GM21515 (cell line): Measurements from ENCODE around the gene HMGB2.

Experiments
- ATAC-seq: cut with Tn5 transposase; IDR thresholded peaks from one replicate; pipeline ENCODE4 v1.9.1; 2021; ENCODE audit not compliant: unreplicated experiment

Gene HMGB2

DNA sequence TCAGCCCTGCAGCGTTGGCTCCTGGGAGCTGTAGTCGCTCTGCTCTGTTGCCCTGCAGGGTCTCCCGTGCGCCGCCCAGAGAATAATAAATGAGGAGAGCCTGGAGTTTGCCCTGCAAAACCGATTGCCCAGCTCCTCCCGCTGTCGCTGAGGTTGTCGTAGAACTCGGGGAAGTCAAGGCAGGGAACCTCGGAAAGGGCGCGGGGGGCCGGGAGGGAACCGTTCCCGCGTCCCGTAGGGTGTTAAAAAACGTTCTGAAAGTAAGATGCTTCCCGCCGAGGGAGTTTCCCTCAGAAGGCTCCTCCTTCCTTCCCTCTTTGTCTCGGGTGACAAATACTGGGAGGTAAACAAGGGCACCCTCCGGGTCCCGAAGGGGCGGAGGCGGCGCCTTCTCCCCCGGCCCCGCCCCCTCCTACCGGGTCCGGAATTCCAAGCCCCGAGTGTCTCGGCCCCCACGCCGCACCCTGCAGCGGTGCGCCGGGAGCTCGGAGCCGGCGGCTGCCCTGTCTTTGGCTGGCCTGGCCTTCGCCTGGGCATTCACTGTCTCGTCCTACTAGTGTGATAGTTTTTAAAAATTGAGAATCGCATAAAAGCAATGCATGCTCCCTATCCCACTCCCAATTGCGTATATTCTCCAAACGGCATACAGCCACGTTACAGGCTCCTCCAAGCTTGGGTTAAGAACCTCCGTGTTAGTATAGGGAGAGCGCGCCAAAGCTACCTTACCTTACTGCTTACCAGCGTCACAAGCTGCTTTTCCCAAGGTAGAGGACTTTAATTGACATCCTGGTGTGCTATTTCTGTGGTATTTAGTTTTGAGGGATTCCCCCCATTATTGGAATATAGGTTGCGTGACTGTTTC, 964 bp upstream of the HMGB2 start:
- peak; percentile 31 for ATAC-seq

DNA sequence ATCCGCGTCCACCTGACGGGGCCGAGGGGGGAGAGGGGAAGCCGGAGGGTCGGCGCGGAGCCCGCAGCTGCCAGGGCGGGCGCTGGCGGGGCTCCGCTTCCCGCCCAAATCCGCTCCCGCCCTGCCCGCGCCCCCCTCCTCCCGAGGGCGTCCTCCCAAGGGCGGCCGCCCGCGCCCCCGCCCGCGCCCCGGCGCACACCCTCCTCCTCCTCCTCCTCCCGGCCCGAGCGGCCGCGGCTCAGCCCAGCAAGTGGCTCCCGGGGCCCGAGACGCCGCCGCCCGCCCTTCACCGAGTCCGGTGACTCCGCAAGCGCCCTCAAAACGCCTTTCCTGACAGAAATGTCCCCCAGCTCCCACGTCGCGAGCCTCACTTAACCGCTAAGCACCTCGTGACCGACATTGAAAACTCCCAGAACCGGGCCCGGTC, 487 bp downstream of the HMGB2 start:
- ATAC-seq: no peak

DNA sequence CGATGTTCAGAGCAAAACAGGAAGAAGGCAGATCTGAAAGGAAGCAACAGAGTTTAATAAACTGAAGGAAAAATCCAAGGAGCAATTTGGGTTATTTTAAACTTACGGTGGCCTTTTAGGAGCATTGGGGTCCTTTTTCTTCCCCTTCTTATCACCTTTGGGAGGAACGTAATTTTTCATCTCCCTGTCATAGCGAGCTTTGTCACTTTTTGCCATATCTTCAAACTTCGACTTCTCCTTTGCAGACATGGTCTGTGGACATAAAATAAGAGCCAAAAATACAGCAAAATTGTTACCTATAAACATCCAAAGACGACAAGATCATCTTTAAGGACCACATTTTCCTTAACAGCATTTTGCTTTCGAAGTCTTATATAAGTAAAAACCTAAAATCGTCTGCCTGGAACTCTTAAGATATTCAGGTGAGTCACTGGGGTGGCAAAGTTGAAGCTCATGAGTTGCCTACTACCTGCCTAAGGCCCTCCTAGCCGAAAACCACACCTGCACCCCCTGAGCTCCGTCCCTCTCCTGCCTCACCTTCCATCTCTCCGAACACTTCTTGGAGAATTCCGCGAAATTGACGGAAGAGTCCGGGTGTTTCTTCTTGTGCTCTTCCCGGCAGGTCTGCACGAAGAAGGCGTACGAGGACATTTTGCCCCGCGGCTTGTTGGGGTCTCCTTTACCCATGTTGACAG, 1.0 kb downstream of the HMGB2 start:
- no peak for ATAC-seq

DNA sequence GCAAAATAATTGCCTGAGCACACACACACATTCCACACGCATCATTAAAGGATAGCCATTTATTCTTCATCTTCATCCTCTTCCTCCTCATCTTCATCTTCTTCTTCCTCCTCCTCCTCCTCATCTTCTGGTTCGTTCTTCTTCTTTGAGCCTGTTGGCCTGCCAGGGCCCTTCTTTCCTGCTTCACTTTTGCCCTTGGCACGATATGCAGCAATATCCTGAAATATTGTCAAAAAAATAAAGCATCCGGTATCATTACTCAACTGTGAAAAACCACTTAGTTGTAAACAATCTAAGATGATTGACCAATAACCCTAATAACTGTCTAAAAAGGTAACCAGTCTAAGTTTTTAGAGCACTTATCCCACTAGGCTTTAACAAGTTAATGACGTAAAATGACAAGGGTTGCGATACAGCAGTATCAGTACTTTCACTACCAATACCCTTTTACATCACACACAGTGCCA, 2.1 kb downstream of the HMGB2 start:
- ATAC-seq: no peak

DNA sequence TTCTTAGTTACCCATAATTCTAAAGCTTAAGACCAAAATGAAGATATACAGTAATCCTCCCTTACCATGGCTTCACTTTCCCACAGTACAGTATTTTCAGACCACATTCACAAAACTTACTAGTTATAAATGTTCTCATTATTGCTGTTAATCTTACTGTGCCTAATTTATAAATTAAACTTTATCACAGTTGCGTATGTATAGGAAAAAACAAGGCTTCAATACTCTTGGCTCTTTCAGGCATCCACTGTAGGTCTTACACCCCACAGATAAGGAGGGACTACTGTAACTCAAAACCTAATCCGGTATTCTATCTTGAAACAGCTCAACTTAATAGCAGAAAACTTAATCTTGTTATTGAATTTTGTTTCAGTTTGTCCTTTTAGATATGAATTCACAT, 3.6 kb downstream of the HMGB2 start:
- ATAC-seq: no peak

DNA sequence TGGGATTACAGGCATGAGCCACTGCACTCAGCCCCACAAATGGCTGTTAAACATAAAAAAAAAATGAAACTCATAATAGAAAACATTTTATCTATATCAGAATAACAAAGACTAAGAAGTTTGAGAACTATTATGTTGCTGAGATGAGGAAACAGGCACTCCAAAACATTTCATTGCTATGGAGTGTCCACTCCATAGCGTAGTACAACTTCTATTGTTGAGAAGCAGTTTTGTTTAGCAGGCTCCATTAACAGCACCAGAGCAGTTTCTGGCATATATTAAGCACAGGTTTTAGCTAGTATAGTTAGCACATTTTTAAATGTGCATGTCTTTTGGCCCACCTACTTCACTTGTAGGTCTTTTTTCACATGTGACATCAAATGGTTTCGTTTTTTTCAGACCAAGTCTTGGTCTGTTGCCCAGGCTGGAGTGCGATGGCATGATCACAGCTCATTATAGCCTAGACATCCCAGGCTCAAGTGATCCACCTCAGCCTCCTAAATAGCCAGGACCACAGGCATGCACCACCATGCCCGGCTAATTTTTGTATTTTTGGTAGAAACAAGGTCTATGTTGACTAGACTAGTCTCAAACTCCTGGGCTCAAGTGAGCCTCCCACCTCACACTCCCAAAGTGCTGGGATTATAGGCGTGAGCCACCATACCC, 5.8 kb downstream of the HMGB2 start:
- no peak for ATAC-seq

DNA sequence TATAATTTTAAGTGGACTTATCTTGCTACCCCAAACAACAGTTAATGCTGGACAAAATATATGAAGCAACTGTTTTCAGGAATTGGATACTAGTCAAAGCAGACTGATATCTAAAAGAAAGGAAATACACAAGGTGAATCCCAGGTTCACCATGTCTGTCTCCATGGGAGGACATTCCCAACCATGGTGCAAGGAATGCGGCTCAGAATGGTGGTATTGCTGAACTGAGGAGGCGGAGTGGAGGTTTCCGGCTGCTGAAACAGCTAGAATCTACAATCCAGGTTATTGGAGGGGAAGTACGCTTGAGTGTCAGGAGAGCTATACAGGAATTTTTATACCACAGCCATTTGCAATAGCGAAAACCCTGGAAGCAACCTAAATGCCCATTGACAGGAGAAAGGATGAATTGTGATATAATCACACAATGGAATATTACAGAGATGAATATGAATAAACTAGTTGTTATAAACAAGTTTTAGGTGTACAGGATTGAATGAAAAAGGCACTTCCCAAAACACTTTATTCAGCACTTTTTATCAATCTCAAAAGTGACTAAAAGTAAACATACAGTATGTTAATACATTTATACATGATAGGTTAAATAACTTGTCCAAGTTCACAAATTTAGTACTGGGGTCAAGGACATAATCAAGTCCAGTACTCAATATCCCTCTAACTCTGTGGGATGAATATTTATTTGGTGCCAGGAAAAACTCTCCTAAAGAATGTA, 9.0 kb downstream of the HMGB2 start:
- ATAC-seq: no peak

DNA sequence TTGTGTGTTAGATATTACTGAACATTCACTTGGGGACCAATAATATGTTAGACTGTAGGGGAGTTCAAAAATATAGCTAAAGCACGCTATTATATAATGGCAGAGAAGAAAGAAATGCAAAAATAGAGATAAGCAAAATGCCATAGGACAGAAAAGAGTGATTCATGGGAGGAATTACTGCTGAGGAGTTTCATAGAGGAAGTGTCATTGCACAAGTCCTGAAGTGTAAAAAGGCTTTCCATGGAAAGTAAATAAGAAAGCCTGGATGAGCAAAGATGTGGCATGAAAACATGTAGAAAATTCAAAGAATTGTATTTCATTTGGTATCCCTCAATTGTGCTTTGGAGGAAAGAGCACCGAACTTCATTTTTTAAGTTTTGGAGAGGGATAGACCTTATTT, 14.5 kb downstream of the HMGB2 start:
- ATAC-seq: no peak

DNA sequence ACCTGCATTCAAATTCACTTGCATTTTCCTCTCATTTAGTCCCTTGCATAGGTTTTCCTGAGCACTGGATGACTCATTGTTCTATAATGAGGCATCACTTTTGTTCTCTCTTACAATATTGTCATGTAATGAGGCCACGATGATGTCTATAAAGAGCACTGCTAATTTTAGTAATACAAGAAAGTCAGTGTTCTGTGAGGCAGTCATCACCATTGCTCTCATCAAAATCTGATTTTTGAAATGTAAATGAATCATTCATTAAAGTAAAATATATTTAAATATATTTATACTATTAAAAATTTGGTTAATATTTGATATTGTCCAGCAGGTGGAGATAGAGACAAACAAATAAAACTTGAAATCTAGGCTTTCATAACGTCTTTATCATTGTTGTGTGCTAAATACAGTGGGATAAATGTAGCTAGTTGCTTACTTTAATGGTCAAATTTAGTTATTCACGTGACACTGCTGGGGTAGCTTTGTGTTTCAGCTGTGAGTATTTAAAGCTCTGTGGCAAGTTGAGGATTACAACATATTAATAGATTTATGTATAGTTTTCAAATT, 15.4 kb downstream of the HMGB2 start:
- peak; percentile 48 for ATAC-seq

DNA sequence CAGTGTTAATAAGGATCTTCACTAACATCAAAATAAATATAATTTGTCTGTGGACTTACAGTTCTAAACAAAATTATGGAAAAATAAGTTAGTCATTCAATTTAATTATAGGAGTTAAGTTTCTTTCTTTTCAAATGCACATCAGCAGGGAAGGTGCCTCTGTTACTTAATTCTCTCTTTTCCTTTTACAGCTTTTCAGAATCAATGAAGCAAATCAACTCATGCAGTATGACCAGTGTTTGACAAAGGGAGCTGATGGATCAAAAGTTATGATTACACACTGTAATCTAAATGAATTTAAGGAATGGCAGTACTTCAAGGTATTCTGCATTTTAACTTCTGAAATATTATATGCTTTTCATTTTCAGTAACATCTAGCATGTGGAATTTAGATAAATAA, 15.9 kb downstream of the HMGB2 start:
- no peak for ATAC-seq

DNA sequence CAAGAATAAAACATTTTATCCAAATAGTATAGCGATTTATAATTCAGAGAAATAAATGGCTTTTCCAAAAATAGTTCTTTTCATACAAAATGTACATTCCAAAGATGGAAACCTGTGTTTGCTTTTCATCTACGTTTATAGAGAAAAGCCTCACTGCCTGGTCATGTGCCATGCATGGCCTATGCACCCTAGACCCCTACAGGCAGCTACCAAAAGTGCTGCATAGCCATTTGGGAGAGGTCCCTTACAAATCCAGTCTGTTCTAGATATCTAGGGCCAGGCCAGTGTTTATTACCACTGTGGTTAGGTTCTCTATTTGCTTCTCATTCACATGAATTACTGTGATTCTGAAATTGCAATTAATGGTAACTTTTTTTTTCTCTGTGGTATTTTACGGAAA, 17.2 kb downstream of the HMGB2 start:
- ATAC-seq: no peak

DNA sequence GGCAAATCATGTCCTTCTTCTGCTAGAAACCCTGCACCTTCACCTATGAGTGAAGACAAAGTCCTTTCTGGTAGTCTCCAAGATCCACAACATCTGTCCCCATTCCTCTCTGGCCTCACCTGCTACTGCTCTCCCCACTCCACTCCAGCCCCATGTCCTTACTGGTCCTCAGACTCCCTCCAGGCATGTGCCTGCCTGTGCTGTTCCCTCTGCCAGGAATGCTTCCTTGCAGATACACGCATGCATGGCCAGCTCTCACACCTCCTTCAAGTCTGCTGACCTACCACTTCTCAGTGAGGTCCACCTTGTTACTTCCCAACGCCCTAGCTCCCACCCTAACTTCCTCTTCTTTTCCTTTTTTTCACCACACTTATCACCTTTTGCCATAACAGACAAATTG, 18.1 kb downstream of the HMGB2 start:
- no peak for ATAC-seq

DNA sequence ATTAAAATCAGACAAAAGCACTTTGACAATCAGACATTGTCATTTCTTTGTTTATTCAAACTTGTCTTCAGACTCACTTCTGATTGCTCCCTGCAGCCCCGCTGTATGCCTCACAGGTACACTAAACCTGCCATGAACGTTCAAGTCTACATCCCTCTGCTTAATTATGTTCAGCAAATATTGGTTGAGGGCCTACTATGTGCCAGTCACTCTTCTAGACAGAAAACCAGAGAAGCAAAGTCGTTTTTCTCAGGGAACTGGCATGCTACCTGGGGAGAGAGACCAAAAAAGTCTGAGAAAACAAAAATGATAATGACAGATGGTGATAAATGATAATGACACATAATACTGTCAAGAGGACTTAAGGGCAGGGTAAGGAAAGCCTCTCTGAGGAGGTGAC, 19.4 kb downstream of the HMGB2 start:
- no peak for ATAC-seq

DNA sequence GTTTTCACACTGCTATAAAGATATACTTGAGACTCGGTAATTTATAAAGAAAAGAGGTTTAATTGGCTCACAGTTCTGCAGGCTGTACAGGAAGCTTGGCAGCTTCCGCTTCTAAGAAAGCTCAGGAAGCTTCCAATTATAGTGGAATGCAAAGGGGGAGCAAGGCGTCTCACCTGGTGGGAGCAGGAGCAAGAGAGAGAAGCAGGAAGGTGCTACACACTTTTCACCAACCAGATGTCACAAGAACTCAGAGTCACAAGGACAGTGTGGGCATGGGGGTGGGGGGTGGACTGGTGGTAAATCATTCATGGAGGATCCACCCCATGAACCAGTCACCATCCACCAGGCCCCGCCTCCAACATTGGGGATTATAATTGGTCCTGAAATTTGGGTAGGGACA, 22.8 kb downstream of the HMGB2 start:
- ATAC-seq: no peak

DNA sequence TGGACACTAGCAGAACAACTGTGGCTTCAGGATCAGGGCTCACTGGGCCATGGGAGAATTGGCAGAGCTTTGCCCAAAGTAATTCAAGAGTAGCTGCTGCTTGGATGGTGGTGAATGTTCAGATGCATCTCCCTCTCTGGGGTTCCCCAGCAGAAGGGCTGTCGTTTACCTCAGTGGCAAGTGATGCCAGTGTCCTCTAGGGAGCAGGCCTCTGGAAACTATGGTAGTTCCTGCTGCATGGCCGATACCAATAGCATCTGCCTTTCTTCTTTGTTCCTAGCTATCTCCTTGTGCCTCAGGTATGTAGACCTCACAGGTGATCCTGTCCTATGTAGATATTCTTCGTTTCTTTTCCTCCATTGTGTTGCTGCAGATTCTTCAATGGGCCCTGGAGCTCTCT, 26.4 kb downstream of the HMGB2 start:
- no peak for ATAC-seq

DNA sequence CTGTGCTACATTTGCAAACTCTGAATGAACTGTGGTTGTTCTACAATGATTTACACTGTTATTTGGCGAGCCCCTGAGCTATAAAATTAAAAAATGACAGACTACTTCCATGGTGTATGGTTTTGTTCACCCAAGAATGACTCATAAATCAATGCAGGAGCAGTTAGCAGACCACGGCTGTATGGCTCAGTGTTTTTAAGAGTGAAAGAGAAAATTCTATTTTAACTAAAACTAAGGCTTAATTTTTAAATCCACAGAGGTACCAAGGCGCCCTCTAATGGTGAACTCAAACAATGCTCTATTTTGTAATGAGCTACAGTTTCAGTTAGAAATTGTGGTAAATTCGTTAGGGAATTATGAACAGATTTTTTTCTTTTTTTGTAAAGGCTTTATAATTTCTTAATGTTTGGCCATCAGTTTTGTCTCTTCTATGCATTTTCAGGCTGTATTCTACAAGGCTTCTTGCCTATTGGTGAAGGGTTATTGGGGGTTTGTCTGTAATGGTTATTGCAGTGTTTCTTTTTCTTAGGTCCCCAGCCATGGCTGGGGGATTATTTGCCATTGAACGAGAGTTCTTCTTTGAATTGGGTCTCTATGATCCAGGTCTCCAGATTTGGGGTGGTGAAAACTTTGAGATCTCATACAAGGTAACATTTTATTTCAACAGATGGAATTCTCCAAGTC, 32.5 kb downstream of the HMGB2 start:
- no peak for ATAC-seq

DNA sequence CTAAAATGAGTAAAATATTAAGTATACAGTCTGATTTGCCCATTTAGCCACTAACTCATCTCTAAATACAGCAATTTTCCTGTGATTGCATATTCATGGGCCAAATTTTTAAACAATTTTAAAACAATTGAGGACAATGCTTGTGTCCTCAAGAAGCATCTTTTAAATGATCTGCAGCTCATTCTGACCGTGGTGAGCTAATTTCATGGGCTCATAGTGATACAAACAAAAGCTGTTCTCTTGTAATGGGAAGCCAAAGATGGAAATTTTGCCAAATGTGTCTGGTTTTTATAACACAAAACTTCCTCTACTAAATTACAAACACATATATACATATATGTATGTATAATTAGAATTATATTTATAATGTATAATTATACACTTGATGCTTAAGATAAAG, 39.7 kb downstream of the HMGB2 start:
- no peak for ATAC-seq

DNA sequence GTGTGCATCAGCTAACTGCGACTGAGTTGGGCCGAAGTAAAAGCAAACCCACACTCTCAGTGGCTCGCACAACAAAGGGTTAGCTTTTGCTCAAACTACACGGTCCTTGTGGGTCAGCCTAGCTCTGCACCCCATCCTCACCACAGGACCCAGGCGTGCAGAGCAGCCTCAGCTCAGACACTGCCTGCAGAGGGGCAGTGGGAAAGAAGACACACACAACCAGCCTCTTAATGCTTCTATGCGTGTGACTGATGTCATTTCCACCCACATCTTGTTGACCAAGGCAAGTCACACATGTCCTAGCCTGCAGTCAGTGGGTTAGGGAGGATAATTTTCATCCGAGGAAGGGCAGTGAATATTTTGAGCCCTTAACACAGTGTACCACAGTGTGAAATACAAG, 40.5 kb downstream of the HMGB2 start:
- ATAC-seq: no peak

DNA sequence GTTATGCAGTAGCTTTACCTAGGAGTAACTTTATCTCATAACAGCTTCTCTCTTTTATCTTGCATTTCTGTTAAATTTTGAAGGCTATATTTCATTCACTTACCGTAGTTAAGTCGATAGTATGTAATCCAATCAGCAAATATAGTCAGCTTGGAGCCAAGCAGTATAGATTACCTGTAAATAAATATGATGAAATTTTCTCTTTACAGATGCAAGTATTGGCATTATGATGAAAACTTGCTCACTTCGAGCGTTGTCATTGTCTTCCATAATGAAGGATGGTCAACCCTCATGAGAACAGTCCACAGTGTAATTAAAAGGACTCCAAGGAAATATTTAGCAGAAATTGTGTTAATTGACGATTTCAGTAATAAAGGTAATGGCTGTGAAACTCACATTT, 42.3 kb downstream of the HMGB2 start:
- ATAC-seq: no peak

DNA sequence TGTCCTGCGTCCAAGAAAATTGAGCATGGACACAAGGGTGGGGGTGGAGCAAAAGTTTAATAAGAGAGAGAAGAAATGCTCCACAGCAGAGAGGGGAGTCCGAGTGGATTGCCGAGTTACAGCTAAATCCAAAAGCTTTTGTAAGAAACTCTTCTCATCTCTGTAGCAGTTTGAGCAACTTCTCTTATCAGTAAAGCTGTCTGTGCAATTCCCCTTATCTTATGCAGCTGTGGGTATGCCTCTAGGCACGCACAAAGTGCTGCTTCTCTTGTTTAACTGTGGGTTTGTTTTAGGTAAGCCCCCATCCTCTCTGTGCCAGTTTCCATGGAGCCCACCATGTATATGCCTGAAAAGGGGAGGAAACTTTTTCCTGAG, 44.8 kb downstream of the HMGB2 start:
- no peak for ATAC-seq
